HG03135 (cell line): ENCODE data around the gene DESI1.
"Not testable (repeated sequence)": the region's sequence is repeated elsewhere in the genome, so short reads cannot be mapped to it uniquely, and the experiment has no call there.

ENCODE experiments used
- ATAC-seq: cut with Tn5 transposase; IDR thresholded peaks from one replicate; pipeline ENCODE4 v1.9.1; 2021; ENCODE audit warnings: mild to moderate bottlenecking, moderate library complexity; ENCODE audit not compliant: unreplicated experiment

Gene DESI1

GRCh38 chr22:41636467-41636866, 15.6 kb upstream of the DESI1 start:
- no peak for ATAC-seq

GRCh38 chr22:41634610-41635009, 13.8 kb upstream of the DESI1 start:
- not testable (repeated sequence) for ATAC-seq

GRCh38 chr22:41631615-41632014, 10.8 kb upstream of the DESI1 start:
- not testable (repeated sequence) for ATAC-seq

- ATAC-seq, result not testable (repeated sequence)
These were observed 10.3 kb upstream of the DESI1 start for GRCh38 chr22:41631115-41631514.

- ATAC-seq, result no peak
These were observed 4.7 kb upstream of the DESI1 start for GRCh38 chr22:41625577-41625976.

GRCh38 chr22:41621911-41622179, 1.0 kb upstream of the DESI1 start:
- ATAC-seq, result no peak

GRCh38 chr22:41621099-41621910, 462 bp upstream of the DESI1 start, which contains the start of gene XRCC6:
Gene XRCC6, plus strand, starts transcription at chr22:41621295. Its CDS starts 710 bp downstream, at chr22:41622005.
- peak; percentile 76 for ATAC-seq

- ATAC-seq, result peak; percentile 8
These were observed 759 bp downstream of the DESI1 start for GRCh38 chr22:41619979-41620588.

GRCh38 chr22:41613456-41613855, 7.4 kb downstream of the DESI1 start:
- ATAC-seq, result no peak

GRCh38 chr22:41612603-41613306, 8.1 kb downstream of the DESI1 start:
- ATAC-seq, result no peak

- ATAC-seq, result no peak
These were observed 12.5 kb downstream of the DESI1 start for GRCh38 chr22:41608386-41608785.

- peak; percentile 61 for ATAC-seq
These were observed 16.9 kb downstream of the DESI1 start for GRCh38 chr22:41603873-41604332.

GRCh38 chr22:41600976-41601375, 19.9 kb downstream of the DESI1 start:
- ATAC-seq, result no peak

- ATAC-seq, result no peak
These were observed 21.8 kb downstream of the DESI1 start for GRCh38 chr22:41598891-41599635.

GRCh38 chr22:41598081-41598480, 22.8 kb downstream of the DESI1 start:
- ATAC-seq, result no peak

- no peak for ATAC-seq
These were observed 23.2 kb downstream of the DESI1 start for GRCh38 chr22:41597635-41597953.

- ATAC-seq, result no peak
These were observed 23.8 kb downstream of the DESI1 start for GRCh38 chr22:41596776-41597634.

GRCh38 chr22:41595703-41596102, 25.1 kb downstream of the DESI1 start:
- ATAC-seq, result no peak

- not testable (repeated sequence) for ATAC-seq
These were observed 27.4 kb downstream of the DESI1 start for GRCh38 chr22:41593336-41593960.
